Mesodermal cell (in vitro differentiated cells): ENCODE results near the gene TIMM44.
"Not testable (repeated sequence)": the region's sequence is repeated elsewhere in the genome, so short reads cannot be mapped to it uniquely, and the experiment has no call there.

Experiments used
- H3K27ac ChIP-seq: 2 replicates; pipeline ENCODE4 v1.7.0; 2013; ENCODE audit warnings: mild to moderate bottlenecking, low read depth, low read length, moderate library complexity; ENCODE audit not compliant: severe bottlenecking
- H3K36me3 ChIP-seq: 2 replicates; pipeline ENCODE4 v1.7.1; 2013; ENCODE audit warnings: mild to moderate bottlenecking, low read length, moderate library complexity; ENCODE audit not compliant: control insufficient read depth, insufficient read depth
- H3K4me1 ChIP-seq: one replicate; pipeline ENCODE4 v1.7.1; 2013; ENCODE audit warnings: mild to moderate bottlenecking, low read length; ENCODE audit not compliant: insufficient read depth, control insufficient read depth, poor library complexity, severe bottlenecking
- H3K4me3 ChIP-seq: 2 replicates; pipeline ENCODE4 v1.7.0; 2013; ENCODE audit warnings: low read length, control low read depth, mild to moderate bottlenecking; ENCODE audit not compliant: insufficient read depth, poor library complexity, severe bottlenecking; ENCODE audit errors: extremely low read depth
- H3K9me3 ChIP-seq: 2 replicates; pipeline ENCODE4 v1.7.1; 2013; ENCODE audit warnings: mild to moderate bottlenecking, low read length, moderate library complexity; ENCODE audit not compliant: control insufficient read depth
- WGBS, 2 experiments: methylation state at CpG; one replicate each; pipeline ENCODE4 v1.1.5; 2013; ENCODE audit warnings: missing lambda C conversion rate in 2 of 2; ENCODE audit not compliant: insufficient coverage in 2 of 2; 5-methylcytosine and 5-hydroxymethylcytosine counted together

The TIMM44 gene

GRCh38 chr19:7897292-7897691 lies 46.2 kb downstream of the TIMM44 start:
- Histone ChIP-seq H3K4me3 (no peak overlapping the region), H3K4me1 (no peaks in the 10 kb centered on the region), H3K27ac (no peak overlapping the region), H3K9me3 (no peaks in the 10 kb centered on the region), H3K36me3 (no peaks in the 10 kb centered on the region)
- WGBS, 2 experiments = 90 to 93% methylated on average over 6 to 7 of the region's 11 CpGs

GRCh38 chr19:7895565-7895964 lies 47.9 kb downstream of the TIMM44 start:
- Histone ChIP-seq H3K4me3 (no peak overlapping the region), H3K4me1 (no peaks in the 10 kb centered on the region), H3K36me3 (no peaks in the 10 kb centered on the region), H3K9me3 (no peaks in the 10 kb centered on the region), H3K27ac (no peak overlapping the region)
- 94 to 96% methylated on average over 13 of the region's 13 CpGs for WGBS, 2 experiments

DNA sequence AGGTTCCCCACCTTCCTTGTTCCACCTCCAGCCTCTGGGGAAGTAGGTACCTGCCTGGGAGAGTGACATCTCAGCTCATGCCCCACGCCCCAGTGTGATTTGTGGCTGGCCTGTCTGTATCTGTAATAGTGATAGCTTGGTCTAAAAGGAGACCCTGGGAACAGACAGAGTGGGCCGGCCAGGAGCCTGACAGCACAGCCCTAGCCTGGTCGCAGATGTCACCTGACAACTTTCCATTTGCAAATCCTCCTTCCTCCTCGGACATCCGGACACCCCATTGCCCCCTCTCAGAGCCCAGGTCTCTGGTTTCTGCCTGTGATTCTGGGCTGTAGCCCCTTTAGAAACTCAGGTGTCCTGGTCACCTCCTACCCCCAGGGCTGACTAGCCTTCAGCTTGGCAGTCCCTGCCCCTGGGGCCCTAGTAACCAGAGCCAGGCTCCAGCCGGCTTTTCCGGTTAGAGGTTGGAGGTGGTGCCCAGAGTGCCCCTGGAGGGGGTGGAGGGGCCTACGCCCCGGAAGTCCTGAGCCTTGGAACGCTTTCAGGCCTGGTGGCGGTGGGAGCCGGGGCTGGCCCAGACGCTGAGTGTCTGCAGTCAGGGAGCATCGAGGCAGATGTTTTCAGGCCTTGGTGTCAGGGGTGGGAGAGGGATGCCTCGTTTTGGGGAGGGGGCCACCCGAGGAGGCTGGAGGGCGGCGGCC lies 48.7 kb downstream of the TIMM44 start:
- WGBS, 2 experiments = 78 to 80% methylated on average over 14 to 16 of the region's 18 CpGs
- Histone ChIP-seq H3K4me3 (no peak overlapping the region), H3K9me3 (no peaks in the 10 kb centered on the region), H3K4me1 (no peaks in the 10 kb centered on the region), H3K27ac (no peak overlapping the region), H3K36me3 (no peaks in the 10 kb centered on the region)

- H3K4me1 ChIP-seq, H3K36me3 ChIP-seq, H3K4me3 ChIP-seq, H3K9me3 ChIP-seq, H3K27ac ChIP-seq: not testable (repeated sequence)
- WGBS, 2 experiments = 85 to 92% methylated on average over 12 to 18 of the region's 18 CpGs
Measured at GRCh38 chr19:7893362-7894101, 49.9 kb downstream of the TIMM44 start.

GRCh38 chr19:7888826-7889217 lies 54.6 kb downstream of the TIMM44 start:
- H3K4me3 ChIP-seq = peak overlapping the region; percentile 49
- WGBS, 2 experiments = 80 to 82% methylated on average over 5 to 8 of the region's 8 CpGs
- no peaks in the 10 kb centered on the region for H3K4me1 ChIP-seq
- H3K36me3 ChIP-seq = no peaks in the 10 kb centered on the region
- H3K27ac ChIP-seq = no peak overlapping the region
- no peaks in the 10 kb centered on the region for H3K9me3 ChIP-seq

GRCh38 chr19:7888145-7888825 lies 55.2 kb downstream of the TIMM44 start, which contains the start of gene LRRC8E:
Gene LRRC8E, plus strand, starts transcription at chr19:7888510. Its CDS starts 7,094 bp downstream, at chr19:7895604.
- no peaks in the 10 kb centered on the region for H3K36me3 ChIP-seq
- no peak within 1 kb of the TSS for H3K27ac ChIP-seq
- no peaks in the 10 kb centered on the region for H3K4me1 ChIP-seq
- H3K9me3 ChIP-seq = no peaks in the 10 kb centered on the region
- H3K4me3 ChIP-seq = peak within 1 kb of the TSS; percentile 49
- 9 to 10% methylated on average over 42 to 47 of the region's 53 CpGs for WGBS, 2 experiments

GRCh38 chr19:7887408-7888144 lies 55.9 kb downstream of the TIMM44 start:
- WGBS, 2 experiments = 86 to 88% methylated on average over 7 to 13 of the region's 16 CpGs
- H3K4me3 ChIP-seq = no peak overlapping the region
- no peaks in the 10 kb centered on the region for H3K9me3 ChIP-seq
- H3K4me1 ChIP-seq = no peaks in the 10 kb centered on the region
- no peak overlapping the region for H3K27ac ChIP-seq
- no peaks in the 10 kb centered on the region for H3K36me3 ChIP-seq

- no peak overlapping the region for H3K4me3 ChIP-seq
- H3K9me3 ChIP-seq = no peaks in the 10 kb centered on the region
- no peaks in the 10 kb centered on the region for H3K4me1 ChIP-seq
- no peak overlapping the region for H3K27ac ChIP-seq
- no peaks in the 10 kb centered on the region for H3K36me3 ChIP-seq
- 97 to 98% methylated on average over 6 of the region's 8 CpGs for WGBS, 2 experiments
Measured at GRCh38 chr19:7885818-7886217, 57.6 kb downstream of the TIMM44 start.

GRCh38 chr19:7883796-7884570 lies 59.5 kb downstream of the TIMM44 start:
- WGBS, 2 experiments = 100% methylated on average over 1 of the region's 2 CpGs
- Histone ChIP-seq H3K36me3 (no peaks in the 10 kb centered on the region), H3K9me3 (no peaks in the 10 kb centered on the region), H3K27ac (no peak overlapping the region), H3K4me3 (no peak overlapping the region), H3K4me1 (no peaks in the 10 kb centered on the region)

GRCh38 chr19:7883105-7883504 lies 60.4 kb downstream of the TIMM44 start:
- H3K4me3 ChIP-seq = no peak overlapping the region
- WGBS, 2 experiments = 100% methylated on average over 1 to 2 of the region's 4 CpGs
- H3K36me3 ChIP-seq = no peaks in the 10 kb centered on the region
- H3K4me1 ChIP-seq = no peaks in the 10 kb centered on the region
- no peak overlapping the region for H3K27ac ChIP-seq
- no peaks in the 10 kb centered on the region for H3K9me3 ChIP-seq
